A549 (cell line): ENCODE results near the gene SYT3. TPM values are rescaled to one million over a fixed set of nuclear protein-coding genes. Genes with fewer than 3 reads are reported as not detected.

ENCODE experiments used
- ATAC-seq, 2 experiments: fragments of 200-7000 bp in 1 of 2; fragments of >200 bp in 1 of 2; cut with Nextera tagmentation in 1 of 2; cut with Tn5 transposase in 1 of 2; 3 replicates each; pipeline versions ENCODE4 v1.8.0 to v1.9.1; 2018 to 2020; ENCODE audit warnings: mild to moderate bottlenecking in 1 of 2, moderate library complexity in 1 of 2
- CTCF ChIA-PET: fragments of 300-600 bp; sonication (Branson Sonifier 250); formaldehyde crosslinking; extraction: SDS; loops from one replicate; lab custom pipeline; 2021; ENCODE audit warnings: antibody characterized with exemption, inconsistent platforms; lab: Yijun Ruan, JAX
- POLR2A ChIA-PET: fragments of 350-600 bp; formaldehyde crosslinking; extraction: SDS; loops from one replicate; lab custom pipeline; 2021; ENCODE audit warnings: antibody characterized with exemption, inconsistent platforms; lab: Yijun Ruan, JAX
- DNase-seq, 2 experiments: peaks; one replicate each; pipeline versions ENCODE4 v3.0.0 to v3.0.0-alpha.2; 2011 to 2016; ENCODE audit warnings: low read depth in 1 of 2, low spot score in 1 of 2
- FAIRE-seq: peaks from 2 replicates; lab custom pipeline; 2011; peaks lifted over from hg19 to GRCh38; lab: Jason Lieb, UNC
- H3K27ac ChIP-seq, 2 experiments: fragments of >200 bp; sonication (Bioruptor Twin); formaldehyde crosslinking; 3 replicates each; pipeline ENCODE4 v1.5.1; 2016 to 2017
- H3K4me1 ChIP-seq: fragments of >200 bp; sonication (Bioruptor Twin); formaldehyde crosslinking; 3 replicates; pipeline ENCODE4 v1.6.1; 2016
- H3K4me2 ChIP-seq: fragments of >200 bp; sonication (Bioruptor Twin); formaldehyde crosslinking; 3 replicates; pipeline ENCODE4 v1.6.1; 2016
- H3K4me3 ChIP-seq: fragments of >200 bp; sonication (Bioruptor Twin); formaldehyde crosslinking; 3 replicates; pipeline ENCODE4 v1.5.1; 2016
- H3K9me3 ChIP-seq: fragments of >200 bp; sonication (Bioruptor Twin); formaldehyde crosslinking; 3 replicates; pipeline ENCODE4 v1.6.1; 2016
- BHLHE40 ChIP-seq: IDR thresholded peaks from 2 replicates; pipeline ENCODE4 v1.6.1; 2012; ENCODE audit warnings: low read depth, low read length, inconsistent platforms
- CBX2 ChIP-seq: fragments of 200-600 bp; sonication (generic); IDR thresholded peaks from 2 replicates; pipeline ENCODE4 v1.6.1; 2016; ENCODE audit warnings: low read depth, mild to moderate bottlenecking, borderline replicate concordance
- CEBPB ChIP-seq, 2 experiments: fragments of >200 bp in 1 of 2; sonication (Bioruptor Twin) in 1 of 2; formaldehyde crosslinking in 1 of 2; IDR thresholded peaks; 2 replicates each; pipeline ENCODE4 v1.6.1; 2012 to 2016
- CHD2 ChIP-seq: fragments of 150-350 bp; IDR thresholded peaks from 2 replicates; pipeline ENCODE4 v1.6.1; 2014; ENCODE audit warnings: low read length; ENCODE audit not compliant: partially characterized antibody
- CTCF ChIP-seq: fragments of >200 bp; sonication (Bioruptor Twin); formaldehyde crosslinking; IDR thresholded peaks from 3 replicates; pipeline ENCODE4 v1.5.1; 2016
- EP300 ChIP-seq, 2 experiments: fragments of >200 bp; sonication (Bioruptor Twin); formaldehyde crosslinking; IDR thresholded peaks; 2 replicates in 1 of 2; 3 replicates in 1 of 2; pipeline ENCODE4 v1.6.1; 2016 to 2017
- ESRRA ChIP-seq: fragments of 150-350 bp; IDR thresholded peaks from 2 replicates; pipeline ENCODE4 v1.6.1; 2014; ENCODE audit warnings: mild to moderate bottlenecking, low read length, borderline replicate concordance
- HEYL ChIP-seq: fragments of 250-450 bp; sonication (Bioruptor Pico); IDR thresholded peaks from 2 replicates; pipeline ENCODE4 v1.8.0; 2021; ENCODE audit warnings: mild to moderate bottlenecking, moderate library complexity
- HOXB5 ChIP-seq: fragments of 250-450 bp; sonication (Bioruptor Pico); IDR thresholded peaks from 2 replicates; pipeline ENCODE4 v1.5.0; 2020; ENCODE audit warnings: mild to moderate bottlenecking, moderate library complexity
- JUN ChIP-seq, 2 experiments: fragments of >200 bp; sonication (Bioruptor Twin); formaldehyde crosslinking; IDR thresholded peaks; 2 replicates in 1 of 2; 3 replicates in 1 of 2; pipeline ENCODE4 v1.6.1; 2016 to 2017
- JUNB ChIP-seq: fragments of >200 bp; sonication (Bioruptor Twin); formaldehyde crosslinking; IDR thresholded peaks from 2 replicates; pipeline ENCODE4 v1.6.1; 2016
- KDM1A ChIP-seq: fragments of 200-600 bp; sonication (generic); IDR thresholded peaks from 2 replicates; pipeline ENCODE4 v1.6.1; 2016; ENCODE audit warnings: low read depth, mild to moderate bottlenecking
- MAFK ChIP-seq: fragments of 450-650 bp; IDR thresholded peaks from 2 replicates; pipeline ENCODE4 v1.6.1; 2014; ENCODE audit not compliant: partially characterized antibody
- MAX ChIP-seq: IDR thresholded peaks from 2 replicates; pipeline ENCODE4 v1.6.1; 2012
- NFE2L2 ChIP-seq: fragments of 150-350 bp; conservative IDR thresholded peaks from 2 replicates; pipeline ENCODE4 v1.6.1; 2014; ENCODE audit warnings: low read length
- REST ChIP-seq: fragments of 200-600 bp; sonication (generic); IDR thresholded peaks from 2 replicates; pipeline ENCODE4 v1.6.1; 2016; ENCODE audit warnings: antibody characterized with exemption, mild to moderate bottlenecking, moderate library complexity
- RFX5 ChIP-seq: fragments of 450-650 bp; IDR thresholded peaks from 2 replicates; pipeline ENCODE4 v1.7.1; 2014; ENCODE audit warnings: antibody characterized with exemption, mild to moderate bottlenecking, moderate library complexity
- SREBF2 ChIP-seq: fragments of 450-650 bp; IDR thresholded peaks from 2 replicates; pipeline ENCODE4 v1.6.1; 2014; ENCODE audit warnings: mild to moderate bottlenecking, moderate library complexity
- TP53 ChIP-seq: fragments of 250-450 bp; sonication (Bioruptor Pico); IDR thresholded peaks from 2 replicates; pipeline ENCODE4 v1.5.0; 2021; ENCODE audit warnings: mild to moderate bottlenecking, moderate library complexity
- USF2 ChIP-seq: fragments of 450-650 bp; IDR thresholded peaks from 2 replicates; pipeline ENCODE4 v1.6.1; 2014; ENCODE audit warnings: antibody characterized with exemption
- ZFP36 ChIP-seq: fragments of 450-650 bp; IDR thresholded peaks from 2 replicates; pipeline ENCODE4 v1.6.1; 2014; ENCODE audit warnings: borderline replicate concordance; ENCODE audit not compliant: partially characterized antibody
- ZSCAN20 ChIP-seq: fragments of 250-450 bp; sonication (Bioruptor Pico); IDR thresholded peaks from 2 replicates; pipeline ENCODE4 v1.8.0; 2022; ENCODE audit warnings: mild to moderate bottlenecking, moderate library complexity
- WGBS: methylation state at CpG from one replicate; pipeline ENCODE4 v1.1.6; 2017; ENCODE audit errors: missing lambda C conversion rate; 5-methylcytosine and 5-hydroxymethylcytosine counted together
- polyA plus RNA-seq, 4 experiments: library from polyadenylated mRNA; depleted of rRNA in 3 of 4; stranded (reverse); fragments of >200 nt; fragmentation: RNase III in 1 of 4; extraction: RNeasy Plus Mini Kit Qiagen cat#74134 plus additional on column Dnase treatment in 1 of 4; gene quantifications; 2 replicates in 3 of 4; 3 replicates in 1 of 4; pipeline ENCODE4 v1.2.3, GENCODE V29; 2011 to 2017

SYT3 gene
- polyA plus RNA-seq, 2 of the 4 experiments (the other 2 are of a cell fraction) = 0.25 to 1.1 TPM

GRCh38 chr19:50667177-50667758 is 27.6 kb upstream of the SYT3 start:
- H3K4me2 ChIP-seq = peak overlapping the region; percentile 79
- TF ChIP-seq EP300 (IDR thresholded peaks at IDR 0.05) = no peak
- POLR2A ChIA-PET = no interaction called here
- ATAC-seq (peak in 1 of 2 experiments; percentile 29; a peak in 3 of 6 replicates), FAIRE-seq (no peak), DNase-seq (no peak)
- CTCF ChIA-PET = interaction anchor here (1.0 to 4.9 kb wide), 6 partner anchors 8 to 116 kb away, joined by 3 to 36 read pairs (median 14); no protein-coding TSS in a partner anchor
- peaks cover 30% of the 10 kb centered on the region for H3K4me1 ChIP-seq
- H3K9me3 ChIP-seq = no peaks in the 10 kb centered on the region
- H3K27ac ChIP-seq = peak overlapping the region in 1 of 2 experiments; percentile 66; a peak in 3 of 6 replicates
- peak overlapping the region; percentile 37; the same call in 2 of the 3 replicates for H3K4me3 ChIP-seq
- WGBS = 30% methylated on average over 26 of the region's 56 CpGs

- ChIA-PET CTCF (interaction anchor here (0.6 to 4.9 kb wide), 7 partner anchors 9 to 300 kb away, joined by 3 to 24 read pairs (median 3); no protein-coding TSS in a partner anchor), POLR2A (no interaction called here)
- no peak for DNase-seq
- Histone ChIP-seq H3K27ac (no peak overlapping the region), H3K4me1 (peaks cover 30% of the 10 kb centered on the region), H3K4me3 (no peak overlapping the region), H3K9me3 (no peaks in the 10 kb centered on the region), H3K4me2 (no peak overlapping the region)
- ATAC-seq = no peak
- WGBS = 83% methylated on average over 29 of the region's 47 CpGs
- FAIRE-seq = no peak
- TF ChIP-seq ESRRA (no peak), CEBPB (IDR thresholded peaks at IDR 0.05) (no peak), KDM1A (no peak), HOXB5 (no peak), MAFK (no peak), TP53 (CRISPR knock-in tag) (no peak), MAX (no peak), USF2 (no peak)
These were observed 26.9 kb upstream of the SYT3 start for GRCh38 chr19:50666346-50667176.

GRCh38 chr19:50664204-50664603 is 24.5 kb upstream of the SYT3 start:
- H3K9me3 ChIP-seq = no peaks in the 10 kb centered on the region
- ChIA-PET POLR2A (no interaction called here), CTCF (interaction anchor here (0.6 to 2.9 kb wide), 4 partner anchors 113 to 258 kb away, joined by 3 to 20 read pairs (median 4); no protein-coding TSS in a partner anchor)
- no peak overlapping the region for H3K4me2 ChIP-seq
- no peak for ATAC-seq
- WGBS = 61% methylated on average over 6 of the region's 6 CpGs
- FAIRE-seq = no peak
- DNase-seq = no peak
- peaks cover 33% of the 10 kb centered on the region for H3K4me1 ChIP-seq
- TF ChIP-seq CBX2 (no peak), SREBF2 (no peak), MAFK (no peak), ZSCAN20 (CRISPR knock-in tag) (no peak), ZFP36 (no peak), HEYL (CRISPR knock-in tag) (no peak), HOXB5 (no peak), JUNB (no peak)
- H3K27ac ChIP-seq = no peak overlapping the region
- H3K4me3 ChIP-seq = no peak overlapping the region

GRCh38 chr19:50663482-50663790 is 23.8 kb upstream of the SYT3 start:
- no peaks in the 10 kb centered on the region for H3K9me3 ChIP-seq
- ChIA-PET CTCF (interaction anchor here (1.1 to 1.3 kb wide), 2 partner anchors 68 to 259 kb away, joined by 3 read pairs; no protein-coding TSS in a partner anchor), POLR2A (interaction anchor here (0.6 kb wide), 1 partner anchor 127 kb away, joined by 3 read pairs; no protein-coding TSS in a partner anchor)
- 11% methylated on average over 1 of the region's 1 CpG for whole genome bisulfite sequencing
- DNase-seq (peak; percentile 72 to 78), ATAC-seq (peak; percentile 39 to 56; a peak in 5 of 6 replicates), FAIRE-seq (no peak)
- no peak overlapping the region for H3K27ac ChIP-seq
- peaks cover 27% of the 10 kb centered on the region for H3K4me1 ChIP-seq
- no peak overlapping the region for H3K4me3 ChIP-seq
- no peak overlapping the region for H3K4me2 ChIP-seq
- TF ChIP-seq REST (no peak), RFX5 (no peak), JUN (IDR thresholded peaks at IDR 0.05) (no peak), BHLHE40 (no peak), NFE2L2 (no peak), CHD2 (no peak), CTCF (peak; percentile 25; the same call in 2 of the 3 replicates), ESRRA (peak; percentile 44; the same call in 1 of the 2 replicates)
